MM.1S (cell line): ENCODE results near the gene SIGLEC11.
A peak's percentile ranks its signal among the peaks of the same experiment; 100 is the strongest.
"Not testable (repeated sequence)": the region's sequence is repeated elsewhere in the genome, so short reads cannot be mapped to it uniquely, and the experiment has no call there.

ENCODE experiments used
- DNase-seq: peaks from one replicate; pipeline ENCODE4 v3.0.0-alpha.2; 2015
- H2AFZ ChIP-seq: fragments of 300-600 bp; sonication (generic); 2 replicates; pipeline ENCODE4 v1.6.0; 2016; ENCODE audit warnings: antibody characterized with exemption, low read length
- H3F3A ChIP-seq: fragments of 300-600 bp; sonication (generic); 2 replicates; pipeline ENCODE4 v1.6.1; 2016; ENCODE audit warnings: mild to moderate bottlenecking, antibody characterized with exemption, low read length, moderate library complexity, mixed read lengths; ENCODE audit not compliant: insufficient read depth
- H3K27ac ChIP-seq: fragments of 300-600 bp; sonication (generic); 2 replicates; pipeline ENCODE4 v1.5.1; 2016; ENCODE audit warnings: mild to moderate bottlenecking, low read length
- H3K27me3 ChIP-seq: fragments of 300-600 bp; sonication (generic); replicated peaks from 2 replicates; pipeline ENCODE4 v1.6.0; 2016; ENCODE audit warnings: low read length; ENCODE audit not compliant: insufficient read depth
- H3K36me3 ChIP-seq: fragments of 300-600 bp; sonication (generic); replicated peaks from 2 replicates; pipeline ENCODE4 v1.6.1; 2016; ENCODE audit warnings: mild to moderate bottlenecking, low read length, mixed read lengths; ENCODE audit not compliant: insufficient read depth
- H3K4me1 ChIP-seq: fragments of 300-600 bp; sonication (generic); 2 replicates; pipeline ENCODE4 v1.6.1; 2016; ENCODE audit warnings: low read length, mixed read lengths
- H3K4me2 ChIP-seq: fragments of 300-600 bp; sonication (generic); 2 replicates; pipeline ENCODE4 v1.6.0; 2016; ENCODE audit warnings: low read depth, low read length
- H3K4me3 ChIP-seq: fragments of 300-600 bp; sonication (generic); 2 replicates; pipeline ENCODE4 v1.5.1; 2016; ENCODE audit warnings: low read length, mixed read lengths
- H3K79me2 ChIP-seq: fragments of 300-600 bp; sonication (generic); 2 replicates; pipeline ENCODE4 v1.6.1; 2016; ENCODE audit warnings: mixed run types, low read length, mixed read lengths
- H3K9ac ChIP-seq: fragments of 300-600 bp; sonication (generic); 2 replicates; pipeline ENCODE4 v1.6.1; 2016; ENCODE audit warnings: low read length, mixed read lengths
- H3K9me2 ChIP-seq: fragments of 300-600 bp; sonication (generic); replicated peaks from 2 replicates; pipeline ENCODE4 v1.6.1; 2016; ENCODE audit warnings: mild to moderate bottlenecking, low read length, mixed read lengths; ENCODE audit not compliant: insufficient read depth
- H3K9me3 ChIP-seq: fragments of 300-600 bp; sonication (generic); replicated peaks from 2 replicates; pipeline ENCODE4 v1.6.1; 2016; ENCODE audit warnings: mild to moderate bottlenecking, low read length, mixed read lengths; ENCODE audit not compliant: insufficient read depth
- H4K20me1 ChIP-seq: fragments of 300-600 bp; sonication (generic); 2 replicates; pipeline ENCODE4 v1.6.1; 2016; ENCODE audit warnings: mild to moderate bottlenecking, low read length, moderate library complexity, mixed read lengths; ENCODE audit not compliant: insufficient read depth
- EZH2 ChIP-seq: fragments of 300-600 bp; sonication (generic); optimal IDR thresholded peaks from 2 replicates; pipeline ENCODE3; 2017; ENCODE audit warnings: low read depth, mild to moderate bottlenecking, antibody characterized with exemption, low read length, mixed read lengths
- EZH2phosphoT487 ChIP-seq: fragments of 300-600 bp; sonication (generic); IDR thresholded peaks from 2 replicates; pipeline ENCODE4 v1.6.1; 2018; ENCODE audit warnings: antibody characterized with exemption, low read length
- TF ChIP-seq, protein P1 (sequence below): fragments of 300-600 bp; sonication (generic); IDR thresholded peaks from 2 replicates; pipeline ENCODE4 v1.5.1; 2016; ENCODE audit warnings: antibody characterized with exemption, low read length, mixed read lengths

Gene SIGLEC11

DNA sequence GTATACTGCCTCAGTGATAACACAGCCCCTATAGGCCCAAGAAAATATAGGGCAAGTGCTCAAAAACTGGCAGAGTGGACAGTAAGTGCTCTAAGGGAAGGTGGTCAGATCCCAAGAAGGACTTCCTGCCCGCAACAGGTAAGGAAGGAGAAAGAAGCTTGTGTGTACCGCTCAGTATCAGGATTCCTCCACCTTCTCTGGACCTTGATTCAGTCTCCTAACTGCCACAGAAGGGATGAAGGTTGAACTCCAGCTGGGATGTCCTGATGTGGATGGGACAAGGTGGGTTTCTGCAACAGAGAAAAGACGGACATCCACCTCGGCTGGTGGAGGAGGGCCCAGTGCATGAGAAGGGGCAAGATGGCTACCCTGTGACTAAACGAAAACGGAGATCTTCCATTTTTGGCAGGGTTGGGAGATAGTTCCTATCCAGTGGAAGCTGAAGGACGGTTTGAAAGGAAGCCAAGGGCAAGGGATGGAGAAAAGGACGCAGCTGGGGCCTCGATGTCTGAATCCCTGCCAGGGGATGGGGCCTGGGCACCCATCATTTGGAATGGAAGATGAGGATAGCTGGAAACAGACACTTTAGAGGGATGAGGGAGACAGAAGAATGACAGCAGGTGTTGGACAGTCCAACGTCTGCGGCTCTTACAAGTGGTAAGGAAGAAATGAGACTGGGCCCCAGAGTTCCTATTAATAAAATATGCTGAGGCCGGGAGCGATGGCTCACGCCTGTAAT lies 33.3 kb downstream of the SIGLEC11 start:
- Histone ChIP-seq H3K9ac (no peak overlapping the region; the same call in 1 of the 2 replicates), H3K27me3 (no peaks in the 10 kb centered on the region), H3K4me2 (peak overlapping the region; percentile 93), H3K36me3 (peaks cover 13% of the 10 kb centered on the region), H3K9me3 (no peaks in the 10 kb centered on the region), H2AFZ (no peak overlapping the region), H3K9me2 (no peaks in the 10 kb centered on the region), H4K20me1 (peaks cover 6% of the 10 kb centered on the region; the same call in 1 of the 2 replicates), H3K4me1 (peaks cover 17% of the 10 kb centered on the region), H3K79me2 (peaks cover 67% of the 10 kb centered on the region), H3K4me3 (peak overlapping the region; percentile 86), H3K27ac (no peak overlapping the region), H3F3A (peaks cover 3% of the 10 kb centered on the region)
- DNase-seq = no peak
- TF ChIP-seq EZH2 = no peak
- TF ChIP-seq, protein P1, sequence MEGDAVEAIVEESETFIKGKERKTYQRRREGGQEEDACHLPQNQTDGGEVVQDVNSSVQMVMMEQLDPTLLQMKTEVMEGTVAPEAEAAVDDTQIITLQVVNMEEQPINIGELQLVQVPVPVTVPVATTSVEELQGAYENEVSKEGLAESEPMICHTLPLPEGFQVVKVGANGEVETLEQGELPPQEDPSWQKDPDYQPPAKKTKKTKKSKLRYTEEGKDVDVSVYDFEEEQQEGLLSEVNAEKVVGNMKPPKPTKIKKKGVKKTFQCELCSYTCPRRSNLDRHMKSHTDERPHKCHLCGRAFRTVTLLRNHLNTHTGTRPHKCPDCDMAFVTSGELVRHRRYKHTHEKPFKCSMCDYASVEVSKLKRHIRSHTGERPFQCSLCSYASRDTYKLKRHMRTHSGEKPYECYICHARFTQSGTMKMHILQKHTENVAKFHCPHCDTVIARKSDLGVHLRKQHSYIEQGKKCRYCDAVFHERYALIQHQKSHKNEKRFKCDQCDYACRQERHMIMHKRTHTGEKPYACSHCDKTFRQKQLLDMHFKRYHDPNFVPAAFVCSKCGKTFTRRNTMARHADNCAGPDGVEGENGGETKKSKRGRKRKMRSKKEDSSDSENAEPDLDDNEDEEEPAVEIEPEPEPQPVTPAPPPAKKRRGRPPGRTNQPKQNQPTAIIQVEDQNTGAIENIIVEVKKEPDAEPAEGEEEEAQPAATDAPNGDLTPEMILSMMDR = no peak

DNA sequence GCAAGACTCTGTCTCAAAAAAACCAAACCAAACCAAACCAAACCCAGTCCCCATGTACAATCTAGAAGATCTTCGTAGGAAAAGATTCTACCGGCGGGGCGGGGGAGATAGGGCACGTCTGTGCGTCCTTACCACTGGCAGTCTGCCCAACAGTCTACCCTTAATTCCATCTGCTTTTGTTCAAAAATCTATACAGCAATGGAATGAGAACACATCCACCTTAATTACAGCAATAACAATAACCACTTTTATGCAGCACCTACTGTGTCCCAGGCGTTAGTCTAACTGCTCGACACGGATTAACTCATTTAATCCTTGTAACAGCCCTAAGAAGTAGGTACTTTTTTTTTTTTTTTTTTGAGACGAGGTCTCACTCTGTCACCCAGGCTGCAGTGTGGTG lies 34.5 kb downstream of the SIGLEC11 start:
- DNase-seq = no peak
- H2AFZ ChIP-seq = no peak overlapping the region
- no peak overlapping the region for H3K27ac ChIP-seq
- no peaks in the 10 kb centered on the region for H3K9me3 ChIP-seq
- H3F3A ChIP-seq = peaks cover 3% of the 10 kb centered on the region
- no peaks in the 10 kb centered on the region for H3K27me3 ChIP-seq
- peaks cover 17% of the 10 kb centered on the region for H3K4me1 ChIP-seq
- no peak overlapping the region for H3K4me2 ChIP-seq
- peaks cover 6% of the 10 kb centered on the region; the same call in 1 of the 2 replicates for H4K20me1 ChIP-seq
- no peaks in the 10 kb centered on the region for H3K9me2 ChIP-seq
- peaks cover 13% of the 10 kb centered on the region for H3K36me3 ChIP-seq
- H3K4me3 ChIP-seq = no peak overlapping the region
- peaks cover 78% of the 10 kb centered on the region for H3K79me2 ChIP-seq
- H3K9ac ChIP-seq = no peak overlapping the region
- TF ChIP-seq, protein P1 = no peak
- TF ChIP-seq EZH2 (no peak), EZH2phosphoT487 (no peak)

DNA sequence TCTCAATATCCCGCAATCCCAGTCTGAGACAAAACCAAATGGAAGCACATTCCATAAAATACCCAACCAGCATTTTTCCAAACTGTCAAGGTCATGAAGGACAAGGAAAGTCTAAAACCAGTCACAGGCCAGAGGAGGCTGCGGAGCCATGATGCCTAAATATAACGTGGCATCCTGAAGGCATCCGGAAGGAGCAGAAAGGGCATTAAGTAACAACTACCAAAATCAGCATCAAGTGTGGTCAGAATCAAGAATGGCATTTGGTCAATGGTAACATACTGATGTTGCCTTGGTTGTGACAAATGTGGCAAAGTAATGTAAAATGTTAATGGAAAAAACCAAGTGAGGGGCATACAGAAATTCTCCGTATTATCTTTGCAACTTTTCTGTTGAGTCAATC lies 35.5 kb downstream of the SIGLEC11 start:
- TF ChIP-seq, protein P1 = no peak
- no peak for TF ChIP-seq EZH2
- no peak for TF ChIP-seq EZH2phosphoT487
- H3K4me2 ChIP-seq = no peak overlapping the region
- no peak overlapping the region for H3K27ac ChIP-seq
- H3K36me3 ChIP-seq = peaks cover 13% of the 10 kb centered on the region
- no peak overlapping the region for H3K9ac ChIP-seq
- peaks cover 9% of the 10 kb centered on the region; the same call in 1 of the 2 replicates for H4K20me1 ChIP-seq
- H3F3A ChIP-seq = peaks cover 3% of the 10 kb centered on the region
- no peaks in the 10 kb centered on the region for H3K9me3 ChIP-seq
- no peak overlapping the region for H3K4me3 ChIP-seq
- peaks cover 89% of the 10 kb centered on the region for H3K79me2 ChIP-seq
- DNase-seq = no peak
- H3K27me3 ChIP-seq = no peaks in the 10 kb centered on the region
- H2AFZ ChIP-seq = no peak overlapping the region
- H3K9me2 ChIP-seq = no peaks in the 10 kb centered on the region
- H3K4me1 ChIP-seq = peaks cover 16% of the 10 kb centered on the region

DNA sequence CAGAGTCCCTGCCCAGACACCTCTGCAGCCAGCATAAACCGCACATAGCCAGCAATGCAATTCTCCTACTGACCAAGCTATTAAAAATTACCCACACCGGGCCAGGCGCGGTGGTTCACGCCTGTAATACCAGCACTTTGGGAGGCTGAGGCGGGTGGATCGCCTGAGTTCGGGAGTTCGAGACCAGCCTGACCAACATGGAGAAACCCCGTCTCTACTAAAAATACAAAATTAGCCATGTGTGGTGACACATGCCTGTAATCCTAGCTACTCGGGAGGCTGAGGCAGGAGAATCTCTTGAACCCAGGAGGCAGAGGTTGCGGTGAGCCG lies 36.1 kb downstream of the SIGLEC11 start:
- not testable (repeated sequence) for H3K27me3 ChIP-seq, H3K9me2 ChIP-seq, H3K27ac ChIP-seq, H3K9ac ChIP-seq, DNase-seq, H3K4me3 ChIP-seq, H3K9me3 ChIP-seq, H3K4me2 ChIP-seq, H4K20me1 ChIP-seq, H3F3A ChIP-seq, H2AFZ ChIP-seq
- H3K4me1 ChIP-seq = peaks cover 12% of the 10 kb centered on the region
- peaks cover 13% of the 10 kb centered on the region for H3K36me3 ChIP-seq
- H3K79me2 ChIP-seq = peaks cover 95% of the 10 kb centered on the region
